Fibroblast of pulmonary artery (primary cell): ENCODE data around the gene GRM2.

Experiments used
- DNase-seq: peaks from one replicate; pipeline ENCODE4 v3.0.0-alpha.2; 2010; ENCODE audit warnings: low read depth
- H3K4me3 ChIP-seq: replicated peaks from 2 replicates; pipeline ENCODE4 v1.5.1; 2011; ENCODE audit warnings: low read depth, mild to moderate bottlenecking, control low read depth, low read length, moderate library complexity
- TF ChIP-seq, protein P1 (sequence below): IDR thresholded peaks from 2 replicates; pipeline ENCODE4 v1.5.1; 2011; ENCODE audit warnings: mild to moderate bottlenecking, control low read depth, low read length, inconsistent platforms; ENCODE audit errors: missing control alignments

The GRM2 gene

DNA sequence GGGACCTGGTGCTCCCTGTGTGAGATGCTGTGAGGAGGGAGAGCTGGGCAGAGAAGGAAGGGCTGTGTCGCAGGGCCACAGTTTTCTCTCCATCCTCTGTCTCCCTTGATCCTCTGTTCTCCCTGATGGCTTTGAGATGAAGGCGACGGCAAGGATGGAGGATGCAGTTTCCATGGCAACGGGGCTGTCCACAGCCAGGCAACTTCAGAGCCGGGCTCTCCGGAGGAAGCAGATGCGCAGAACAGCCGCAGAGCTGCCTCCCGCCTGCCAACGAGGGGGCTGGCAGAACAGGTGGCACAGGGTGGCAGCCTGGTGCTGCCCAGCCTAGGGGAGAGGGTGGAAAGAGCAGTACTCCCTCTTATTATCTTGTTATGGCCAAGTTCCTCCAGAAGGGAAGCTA lies 9.9 kb upstream of the GRM2 start:
- no peak for DNase-seq
- TF ChIP-seq, protein P1, sequence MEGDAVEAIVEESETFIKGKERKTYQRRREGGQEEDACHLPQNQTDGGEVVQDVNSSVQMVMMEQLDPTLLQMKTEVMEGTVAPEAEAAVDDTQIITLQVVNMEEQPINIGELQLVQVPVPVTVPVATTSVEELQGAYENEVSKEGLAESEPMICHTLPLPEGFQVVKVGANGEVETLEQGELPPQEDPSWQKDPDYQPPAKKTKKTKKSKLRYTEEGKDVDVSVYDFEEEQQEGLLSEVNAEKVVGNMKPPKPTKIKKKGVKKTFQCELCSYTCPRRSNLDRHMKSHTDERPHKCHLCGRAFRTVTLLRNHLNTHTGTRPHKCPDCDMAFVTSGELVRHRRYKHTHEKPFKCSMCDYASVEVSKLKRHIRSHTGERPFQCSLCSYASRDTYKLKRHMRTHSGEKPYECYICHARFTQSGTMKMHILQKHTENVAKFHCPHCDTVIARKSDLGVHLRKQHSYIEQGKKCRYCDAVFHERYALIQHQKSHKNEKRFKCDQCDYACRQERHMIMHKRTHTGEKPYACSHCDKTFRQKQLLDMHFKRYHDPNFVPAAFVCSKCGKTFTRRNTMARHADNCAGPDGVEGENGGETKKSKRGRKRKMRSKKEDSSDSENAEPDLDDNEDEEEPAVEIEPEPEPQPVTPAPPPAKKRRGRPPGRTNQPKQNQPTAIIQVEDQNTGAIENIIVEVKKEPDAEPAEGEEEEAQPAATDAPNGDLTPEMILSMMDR = no peak
- H3K4me3 ChIP-seq = no peak overlapping the region

DNA sequence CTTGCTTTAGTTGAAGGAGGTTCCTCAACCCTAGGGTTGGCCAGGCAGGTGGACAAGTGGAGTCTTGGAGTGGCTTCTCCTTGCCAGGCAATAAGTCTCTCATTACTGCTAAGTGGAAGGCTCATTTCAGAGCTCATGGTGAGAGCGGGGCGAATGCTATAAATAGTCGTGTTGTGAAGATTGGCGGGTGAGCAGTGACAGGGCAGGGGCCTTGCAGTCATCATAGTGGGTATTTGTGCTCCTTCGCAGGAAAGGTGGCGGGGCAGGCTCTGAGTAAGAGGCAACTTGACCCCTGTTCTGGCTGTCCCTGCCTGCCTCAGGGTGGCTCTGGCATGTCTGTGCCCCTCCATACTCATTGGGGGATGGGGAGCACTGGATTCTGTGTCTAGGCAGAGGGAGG lies 8.7 kb upstream of the GRM2 start:
- DNase-seq = no peak
- TF ChIP-seq, protein P1 = no peak
- no peak overlapping the region for H3K4me3 ChIP-seq

GRCh38 chr3:51700403-51700802 lies 6.5 kb upstream of the GRM2 start:
- TF ChIP-seq, protein P1 = no peak
- no peak for DNase-seq

GRCh38 chr3:51702156-51702555 lies 4.7 kb upstream of the GRM2 start:
- TF ChIP-seq, protein P1 = no peak
- H3K4me3 ChIP-seq = no peak overlapping the region
- no peak for DNase-seq

More at GRCh38 chr3:51700403-51700802, 6.5 kb upstream of the GRM2 start:
- H3K4me3 ChIP-seq = no peak overlapping the region

DNA sequence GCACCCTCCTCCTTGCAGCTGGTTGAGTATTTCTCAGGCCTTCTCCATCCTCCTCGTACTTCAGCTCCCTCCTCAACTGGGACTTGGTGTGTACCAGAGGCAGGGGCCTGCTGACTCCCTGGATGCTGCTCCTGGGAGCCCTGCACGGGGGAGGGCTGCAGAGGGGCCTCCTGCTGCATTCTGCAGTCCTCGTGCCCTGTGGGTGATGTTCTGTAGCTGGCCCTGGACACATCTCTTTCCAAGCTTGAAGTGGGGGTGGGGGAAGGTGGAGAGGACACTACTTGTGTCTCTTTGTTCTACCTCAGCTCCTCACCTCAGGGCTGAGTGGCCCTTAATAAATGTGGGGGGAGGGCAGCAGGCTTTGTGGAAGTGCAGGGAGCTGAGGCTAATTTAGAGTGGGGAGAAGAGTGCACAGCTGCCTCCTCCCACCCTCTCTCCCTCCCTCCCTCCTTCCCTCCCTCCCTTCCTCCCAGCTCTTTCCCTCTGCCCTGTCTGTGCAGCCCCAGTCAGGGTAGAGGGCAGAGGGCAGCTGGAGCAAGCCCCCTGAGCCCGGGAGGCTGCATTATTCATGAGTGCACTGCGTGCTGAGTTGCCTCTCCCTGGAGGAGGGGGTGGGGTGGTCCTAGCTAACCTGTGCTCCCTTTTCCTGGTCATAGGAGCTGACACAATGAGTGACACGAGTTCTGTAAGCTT lies 3.7 kb upstream of the GRM2 start:
- DNase-seq = no peak
- H3K4me3 ChIP-seq = no peak overlapping the region
- TF ChIP-seq, protein P1 = no peak

DNA sequence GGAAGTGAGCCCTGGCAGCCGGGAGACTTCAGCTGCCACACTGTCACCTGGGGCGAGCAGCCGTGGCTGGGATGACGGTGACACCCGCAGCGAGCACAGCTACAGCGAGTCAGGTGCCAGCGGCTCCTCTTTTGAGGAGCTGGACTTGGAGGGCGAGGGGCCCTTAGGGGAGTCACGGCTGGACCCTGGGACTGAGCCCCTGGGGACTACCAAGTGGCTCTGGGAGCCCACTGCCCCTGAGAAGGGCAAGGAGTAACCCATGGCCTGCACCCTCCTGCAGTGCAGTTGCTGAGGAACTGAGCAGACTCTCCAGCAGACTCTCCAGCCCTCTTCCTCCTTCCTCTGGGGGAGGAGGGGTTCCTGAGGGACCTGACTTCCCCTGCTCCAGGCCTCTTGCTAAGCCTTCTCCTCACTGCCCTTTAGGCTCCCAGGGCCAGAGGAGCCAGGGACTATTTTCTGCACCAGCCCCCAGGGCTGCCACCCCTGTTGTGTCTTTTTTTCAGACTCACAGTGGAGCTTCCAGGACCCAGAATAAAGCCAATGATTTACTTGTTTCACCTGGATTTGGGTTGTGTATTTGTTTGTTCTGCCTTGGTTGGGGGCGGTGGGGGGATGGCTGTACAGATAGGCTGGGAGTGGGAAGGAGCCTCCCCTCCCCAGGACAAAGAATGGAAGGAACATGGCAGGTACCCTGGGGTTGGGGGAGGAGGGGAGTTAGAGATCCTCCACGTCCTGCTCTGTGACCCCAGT lies 2.9 kb upstream of the GRM2 start:
- DNase-seq = no peak
- TF ChIP-seq, protein P1 = no peak

More for the DNA sequence above, 2.9 kb upstream of the GRM2 start:
- H3K4me3 ChIP-seq = no peak overlapping the region
